ENCODE measurements around the gene HIVEP3. TPM values are rescaled to one million over a fixed set of nuclear protein-coding genes. Genes with fewer than 3 reads are reported as not detected.

The HIVEP3 gene
- total RNA-seq, 1 donor from 2014 or later = 8.9 TPM

DNA sequence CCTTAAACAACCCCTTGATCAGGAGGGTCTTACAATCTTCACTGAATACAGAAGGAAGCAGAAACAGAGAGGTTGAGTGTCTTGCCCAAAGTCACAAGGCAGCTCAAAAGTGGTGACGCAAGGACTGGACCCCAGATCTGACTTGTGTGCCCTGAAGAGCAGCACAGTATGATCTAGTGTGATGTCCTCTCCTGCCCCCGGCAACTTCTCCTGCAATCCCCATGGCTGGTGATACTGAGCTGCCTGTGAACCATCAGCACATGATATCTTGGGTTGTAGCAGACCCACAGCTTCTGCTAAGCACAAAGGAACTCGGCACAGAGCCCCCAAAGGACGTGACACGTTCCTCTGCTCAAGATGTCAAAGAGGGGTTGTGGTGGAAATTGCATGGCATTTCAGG, 383.0 kb downstream of the HIVEP3 start:
- no peak for FAIRE-seq

GRCh38 chr1:41535276-41535675, 383.4 kb downstream of the HIVEP3 start:
- Mint-ChIP-seq H3K27me3 (ENCODE audit: low read depth, unreplicated experiment) (peaks cover 56% of the 10 kb centered on the region), H3K4me3 (ENCODE audit: unreplicated experiment) (no peak overlapping the region), H3K4me1 (ENCODE audit: low read depth, unreplicated experiment) (peaks cover 6% of the 10 kb centered on the region), H3K27ac (ENCODE audit: unreplicated experiment) (no peak overlapping the region), H3K36me3 (ENCODE audit: low read depth, unreplicated experiment) (peaks cover 16% of the 10 kb centered on the region), H3K9me3 (ENCODE audit: unreplicated experiment) (peaks cover 6% of the 10 kb centered on the region)
- Histone ChIP-seq H3K79me2 (ENCODE audit: insufficient read depth, low read length) (no peaks in the 10 kb centered on the region), H3K36me3 (ENCODE audit: insufficient read depth, low read length) (no peaks in the 10 kb centered on the region), H3K9me3 (ENCODE audit: insufficient read depth, low read depth, low read length) (no peaks in the 10 kb centered on the region), H3K4me2 (ENCODE audit: low read length) (no peak overlapping the region), H2AFZ (ENCODE audit: low read depth, low read length) (no peak overlapping the region), H3K27ac (ENCODE audit: low read depth, low read length) (no peak overlapping the region), H4K20me1 (ENCODE audit: insufficient read depth, low read length) (peaks cover 27% of the 10 kb centered on the region), H3K9ac (ENCODE audit: low read length) (no peak overlapping the region), H3K4me1 (ENCODE audit: insufficient read depth, low read length) (peaks cover 20% of the 10 kb centered on the region), H3K4me3 (ENCODE audit: insufficient read depth, low read depth, low read length) (no peak overlapping the region), H3K27me3 (ENCODE audit: insufficient read depth, low read length) (no peaks in the 10 kb centered on the region)
- FAIRE-seq = no peak
- DNase-seq (ENCODE audit: low read depth) = no peak
- TF ChIP-seq EZH2 (IDR thresholded peaks at IDR 0.05; ENCODE audit: insufficient read depth, low read length) (no peak), CTCF (IDR thresholded peaks at IDR 0.05; ENCODE audit: insufficient read depth, low read depth, low read length) (no peak)

More for the DNA sequence above, 383.0 kb downstream of the HIVEP3 start:
- H3K9ac ChIP-seq (ENCODE audit: low read length) = no peak overlapping the region
- H2AFZ ChIP-seq (ENCODE audit: low read depth, low read length) = no peak overlapping the region
- Mint-ChIP-seq H3K9me3 (ENCODE audit: unreplicated experiment) (peaks cover 6% of the 10 kb centered on the region), H3K36me3 (ENCODE audit: low read depth, unreplicated experiment) (peaks cover 16% of the 10 kb centered on the region), H3K27ac (ENCODE audit: unreplicated experiment) (no peak overlapping the region), H3K27me3 (ENCODE audit: low read depth, unreplicated experiment) (peaks cover 56% of the 10 kb centered on the region), H3K4me3 (ENCODE audit: unreplicated experiment) (no peak overlapping the region), H3K4me1 (ENCODE audit: low read depth, unreplicated experiment) (peaks cover 6% of the 10 kb centered on the region)
- no peak overlapping the region for H3K4me3 ChIP-seq (ENCODE audit: insufficient read depth, low read depth, low read length)
- no peaks in the 10 kb centered on the region for H3K9me3 ChIP-seq (ENCODE audit: insufficient read depth, low read depth, low read length)
- no peak overlapping the region for H3K27ac ChIP-seq (ENCODE audit: low read depth, low read length)
- H3K27me3 ChIP-seq (ENCODE audit: insufficient read depth, low read length) = no peaks in the 10 kb centered on the region
- TF ChIP-seq EZH2 (IDR thresholded peaks at IDR 0.05; ENCODE audit: insufficient read depth, low read length) = no peak
- TF ChIP-seq CTCF (IDR thresholded peaks at IDR 0.05; ENCODE audit: insufficient read depth, low read depth, low read length) = no peak
- H3K36me3 ChIP-seq (ENCODE audit: insufficient read depth, low read length) = no peaks in the 10 kb centered on the region
- no peak overlapping the region for H3K4me2 ChIP-seq (ENCODE audit: low read length)
- H3K79me2 ChIP-seq (ENCODE audit: insufficient read depth, low read length) = no peaks in the 10 kb centered on the region
- no peak for DNase-seq (ENCODE audit: low read depth)
- peaks cover 22% of the 10 kb centered on the region for H3K4me1 ChIP-seq (ENCODE audit: insufficient read depth, low read length)
- peaks cover 24% of the 10 kb centered on the region for H4K20me1 ChIP-seq (ENCODE audit: insufficient read depth, low read length)

- Histone ChIP-seq H3K27me3 (ENCODE audit: insufficient read depth, low read length) (no peaks in the 10 kb centered on the region), H3K4me2 (ENCODE audit: low read length) (no peak overlapping the region), H3K36me3 (ENCODE audit: insufficient read depth, low read length) (no peaks in the 10 kb centered on the region), H3K4me1 (ENCODE audit: insufficient read depth, low read length) (peaks cover 20% of the 10 kb centered on the region), H3K9me3 (ENCODE audit: insufficient read depth, low read depth, low read length) (no peaks in the 10 kb centered on the region), H2AFZ (ENCODE audit: low read depth, low read length) (no peak overlapping the region), H3K9ac (ENCODE audit: low read length) (no peak overlapping the region), H3K27ac (ENCODE audit: low read depth, low read length) (no peak overlapping the region), H3K79me2 (ENCODE audit: insufficient read depth, low read length) (no peaks in the 10 kb centered on the region), H3K4me3 (ENCODE audit: insufficient read depth, low read depth, low read length) (no peak overlapping the region), H4K20me1 (ENCODE audit: insufficient read depth, low read length) (peaks cover 34% of the 10 kb centered on the region)
- DNase-seq (ENCODE audit: low read depth) (no peak), FAIRE-seq (no peak)
- Mint-ChIP-seq H3K36me3 (ENCODE audit: low read depth, unreplicated experiment) (peaks cover 18% of the 10 kb centered on the region), H3K27me3 (ENCODE audit: low read depth, unreplicated experiment) (peaks cover 58% of the 10 kb centered on the region), H3K27ac (ENCODE audit: unreplicated experiment) (no peak overlapping the region), H3K4me3 (ENCODE audit: unreplicated experiment) (no peak overlapping the region), H3K4me1 (ENCODE audit: low read depth, unreplicated experiment) (peaks cover 6% of the 10 kb centered on the region), H3K9me3 (ENCODE audit: unreplicated experiment) (peaks cover 6% of the 10 kb centered on the region)
- TF ChIP-seq EZH2 (IDR thresholded peaks at IDR 0.05; ENCODE audit: insufficient read depth, low read length) (no peak), CTCF (IDR thresholded peaks at IDR 0.05; ENCODE audit: insufficient read depth, low read depth, low read length) (no peak)
Measured at GRCh38 chr1:41534181-41535076, 384.3 kb downstream of the HIVEP3 start.

Data from astrocyte (in vitro differentiated cells and primary cell).